Retinal pigment epithelial cell (primary cell): ENCODE measurements around the gene IRF2.

ENCODE experiments used
- DNase-seq: peaks from one replicate; pipeline ENCODE4 v3.0.0-alpha.2; 2010; ENCODE audit warnings: low read depth
- H3K4me3 ChIP-seq: 2 replicates; pipeline ENCODE4 v1.5.1; 2011; ENCODE audit warnings: mild to moderate bottlenecking, low read length, control low read depth, moderate library complexity
- TF ChIP-seq, protein P1 (sequence below): conservative IDR thresholded peaks from 2 replicates; pipeline ENCODE4 v1.5.1; 2011; ENCODE audit warnings: low read depth, low read length, control low read depth, inconsistent platforms

IRF2 gene

DNA sequence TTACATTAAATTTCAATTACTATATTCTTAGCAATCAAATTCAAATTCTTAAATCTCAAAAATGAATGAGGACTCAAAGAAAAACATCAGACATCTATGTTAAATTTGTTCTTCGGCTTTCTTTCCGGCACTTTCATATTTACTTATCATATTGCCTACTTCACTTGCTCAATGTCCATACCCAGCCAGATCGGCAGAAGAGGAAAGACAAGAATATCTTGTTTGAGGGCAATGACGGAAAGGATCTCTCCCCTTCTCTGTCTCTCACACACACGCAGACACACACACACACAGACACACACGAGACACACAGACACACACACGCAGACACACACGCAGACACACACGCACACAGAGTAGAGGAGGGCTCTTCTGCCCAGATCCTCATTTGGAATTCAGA lies 13.2 kb upstream of the IRF2 start:
- DNase-seq = no peak
- no peak overlapping the region for H3K4me3 ChIP-seq
- TF ChIP-seq, protein P1, sequence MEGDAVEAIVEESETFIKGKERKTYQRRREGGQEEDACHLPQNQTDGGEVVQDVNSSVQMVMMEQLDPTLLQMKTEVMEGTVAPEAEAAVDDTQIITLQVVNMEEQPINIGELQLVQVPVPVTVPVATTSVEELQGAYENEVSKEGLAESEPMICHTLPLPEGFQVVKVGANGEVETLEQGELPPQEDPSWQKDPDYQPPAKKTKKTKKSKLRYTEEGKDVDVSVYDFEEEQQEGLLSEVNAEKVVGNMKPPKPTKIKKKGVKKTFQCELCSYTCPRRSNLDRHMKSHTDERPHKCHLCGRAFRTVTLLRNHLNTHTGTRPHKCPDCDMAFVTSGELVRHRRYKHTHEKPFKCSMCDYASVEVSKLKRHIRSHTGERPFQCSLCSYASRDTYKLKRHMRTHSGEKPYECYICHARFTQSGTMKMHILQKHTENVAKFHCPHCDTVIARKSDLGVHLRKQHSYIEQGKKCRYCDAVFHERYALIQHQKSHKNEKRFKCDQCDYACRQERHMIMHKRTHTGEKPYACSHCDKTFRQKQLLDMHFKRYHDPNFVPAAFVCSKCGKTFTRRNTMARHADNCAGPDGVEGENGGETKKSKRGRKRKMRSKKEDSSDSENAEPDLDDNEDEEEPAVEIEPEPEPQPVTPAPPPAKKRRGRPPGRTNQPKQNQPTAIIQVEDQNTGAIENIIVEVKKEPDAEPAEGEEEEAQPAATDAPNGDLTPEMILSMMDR = no peak

DNA sequence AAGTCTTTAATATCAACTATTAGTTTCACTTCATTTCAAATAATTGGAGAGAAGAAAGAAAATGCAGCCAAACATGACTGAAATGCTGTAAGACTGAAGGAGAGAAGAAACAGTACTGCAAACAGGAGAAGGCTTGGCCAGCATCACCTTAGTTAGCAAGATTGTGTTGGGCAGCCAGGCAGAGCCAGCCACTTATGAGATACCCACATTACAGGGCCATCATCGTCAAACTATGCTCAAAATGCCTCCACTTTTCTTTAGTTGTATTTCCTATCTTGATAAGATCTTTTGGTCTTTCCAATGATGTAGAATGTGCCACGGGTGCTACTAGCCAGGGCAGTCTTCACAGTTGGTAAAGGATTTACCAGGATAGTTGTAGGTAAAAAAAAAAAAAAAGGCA lies 10.9 kb upstream of the IRF2 start:
- TF ChIP-seq, protein P1 = no peak
- DNase-seq = no peak
- no peak overlapping the region for H3K4me3 ChIP-seq

DNA sequence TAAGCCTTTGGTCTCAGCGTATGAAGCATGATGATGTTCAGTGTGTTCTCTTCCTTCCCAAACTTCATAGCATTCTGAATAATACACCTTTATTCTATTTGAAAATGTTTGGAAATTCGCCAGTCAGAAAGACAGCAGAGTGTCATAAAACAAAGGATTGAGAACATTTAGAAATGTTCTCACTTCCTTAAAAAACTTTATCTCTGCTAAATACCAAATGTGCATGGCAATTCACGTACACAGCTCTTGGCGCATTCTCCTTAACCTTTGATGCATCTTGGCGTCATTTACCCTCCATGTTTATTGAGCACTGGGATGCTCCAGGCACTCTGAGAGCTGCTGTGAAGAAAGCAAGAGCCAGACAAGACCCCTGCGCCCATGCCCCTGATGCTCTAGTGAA lies 7.2 kb upstream of the IRF2 start:
- TF ChIP-seq, protein P1 = no peak
- no peak for DNase-seq
- H3K4me3 ChIP-seq = no peak overlapping the region

DNA sequence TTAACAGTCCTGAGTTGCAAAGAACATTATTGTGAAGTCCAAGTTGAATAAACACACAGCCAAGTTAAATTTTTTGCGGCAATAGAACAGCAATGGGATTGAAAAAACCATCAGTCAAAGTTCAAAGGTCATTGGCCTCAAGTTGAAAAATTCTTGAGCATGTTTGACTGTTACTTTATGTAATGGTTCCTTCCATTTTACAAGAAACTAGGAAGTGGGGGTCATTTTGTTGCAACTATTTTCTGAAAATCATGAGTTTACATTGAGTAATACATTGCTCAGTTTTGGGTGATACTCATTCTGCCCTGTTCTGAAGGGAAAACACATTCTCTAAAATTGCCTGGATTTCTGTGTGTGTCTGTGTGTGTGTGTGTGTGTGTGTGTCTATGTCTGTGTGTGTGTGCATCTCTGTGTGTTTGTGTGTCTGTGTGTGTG lies 5.2 kb upstream of the IRF2 start:
- H3K4me3 ChIP-seq = no peak overlapping the region
- TF ChIP-seq, protein P1 = no peak
- DNase-seq = no peak

DNA sequence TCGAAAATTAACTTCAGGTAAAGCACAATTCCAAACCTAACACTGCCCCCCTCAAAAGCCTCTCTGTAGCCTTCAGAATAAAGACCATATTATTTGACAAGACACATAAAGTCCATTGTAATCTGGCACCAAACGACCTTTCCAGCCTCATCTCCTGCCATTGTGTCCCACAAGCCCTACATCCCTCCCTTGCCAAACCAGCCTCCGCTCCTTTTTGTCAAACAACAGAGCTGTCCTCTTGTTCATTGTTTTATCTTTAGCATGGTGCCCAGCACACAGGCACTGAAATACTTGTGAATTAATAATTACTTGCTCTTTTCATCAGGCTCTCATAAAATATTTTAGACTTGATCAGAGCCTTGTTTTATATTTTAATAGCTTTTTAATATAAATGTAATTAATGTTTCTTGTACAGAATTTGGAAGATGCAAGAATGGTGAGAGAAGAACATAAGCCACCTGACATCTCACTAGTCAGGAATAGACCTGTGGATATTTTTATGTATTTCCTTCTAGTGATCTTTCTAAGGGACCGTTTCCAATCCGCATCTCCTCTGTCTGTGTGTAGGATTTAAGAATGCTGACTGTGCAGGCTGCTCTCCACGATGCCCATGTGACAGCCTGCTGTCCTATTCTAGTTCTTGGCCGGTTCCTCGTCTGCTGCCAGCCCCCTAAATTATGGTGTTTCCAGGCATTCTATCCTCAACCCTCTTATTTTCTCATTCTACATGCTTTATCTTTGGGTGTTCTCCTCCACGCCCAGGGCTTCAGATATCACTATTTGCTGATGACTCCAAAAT lies 3.0 kb upstream of the IRF2 start:
- no peak overlapping the region for H3K4me3 ChIP-seq
- TF ChIP-seq, protein P1 = no peak

DNA sequence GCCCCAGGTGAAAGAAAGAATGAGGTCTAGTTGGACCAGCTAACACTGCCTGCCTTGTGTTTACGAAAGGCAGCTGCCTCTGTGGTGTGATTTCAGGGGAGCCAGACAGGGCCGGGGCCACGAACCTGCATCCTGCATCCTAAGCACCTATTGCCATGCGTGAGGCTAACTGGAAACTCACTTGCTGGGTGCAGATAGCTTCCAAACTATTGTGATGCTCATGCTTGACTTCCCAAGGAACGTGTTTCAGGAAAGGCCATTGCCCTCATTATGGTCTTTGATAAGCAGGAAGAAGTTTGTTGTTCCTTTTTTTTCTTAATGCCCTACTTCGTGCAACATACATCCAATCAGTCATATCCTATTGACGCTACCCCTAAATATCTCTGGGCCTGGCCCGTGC lies 2.3 kb upstream of the IRF2 start:
- no peak for DNase-seq
- H3K4me3 ChIP-seq = no peak overlapping the region
- TF ChIP-seq, protein P1 = no peak

More for the DNA sequence above, 3.0 kb upstream of the IRF2 start:
- DNase-seq = no peak

DNA sequence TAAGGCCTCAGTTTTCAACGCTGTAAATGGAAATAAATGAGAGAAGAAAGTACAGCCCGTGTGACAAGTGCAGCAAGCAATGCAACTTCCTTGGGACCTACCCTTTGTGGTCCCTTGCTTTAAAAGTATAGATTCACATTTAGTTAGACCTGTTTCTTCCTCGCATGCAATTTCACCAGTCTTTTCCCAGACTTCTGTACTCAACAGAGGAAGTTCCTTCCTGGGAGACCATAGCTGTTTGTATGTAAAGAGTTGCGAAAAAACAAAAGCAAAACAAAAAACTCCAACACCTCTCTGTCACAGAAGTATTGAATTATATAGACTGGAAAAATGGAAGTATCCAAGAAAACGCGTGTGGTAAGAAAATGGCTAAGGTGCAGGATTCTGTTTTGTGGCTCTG lies 1.1 kb upstream of the IRF2 start:
- TF ChIP-seq, protein P1 = no peak
- H3K4me3 ChIP-seq = peak overlapping the region; percentile 94
- no peak for DNase-seq
